ENCODE data around the gene FREM3.

Gene FREM3

DNA sequence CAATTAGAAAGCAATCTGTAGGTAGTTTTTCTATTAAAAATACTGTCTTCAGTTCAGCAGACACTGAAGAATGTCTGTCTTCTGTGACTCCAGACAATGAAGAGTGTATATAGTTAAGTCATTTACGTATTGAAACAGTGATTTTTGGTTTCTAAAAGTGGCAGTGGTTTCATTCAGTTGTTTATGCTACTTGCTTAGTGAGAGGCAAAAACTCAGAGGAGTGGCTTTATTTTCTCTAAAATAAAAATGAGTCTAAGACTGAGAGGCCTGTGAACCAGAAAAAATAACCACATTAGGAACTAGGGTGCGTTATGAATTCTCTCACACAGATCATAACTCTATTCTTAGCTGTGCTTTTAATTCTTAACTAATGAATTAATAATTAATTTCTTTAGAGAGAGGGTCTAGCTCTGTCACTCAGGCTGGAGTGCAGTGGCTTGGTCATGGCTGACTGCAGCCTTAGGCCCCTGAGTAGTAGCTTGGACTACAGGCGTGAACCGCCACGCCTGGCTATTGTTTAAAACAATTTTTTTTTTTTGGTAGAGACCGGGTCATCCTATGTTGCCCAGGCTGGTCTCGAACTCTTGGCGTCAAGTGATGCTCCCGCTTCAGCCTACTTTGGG, 31.4 kb downstream of the FREM3 start:
- no peak overlapping the region for H3K4me3 ChIP-seq (ENCODE audit: low read length)
- TF ChIP-seq, protein P1, sequence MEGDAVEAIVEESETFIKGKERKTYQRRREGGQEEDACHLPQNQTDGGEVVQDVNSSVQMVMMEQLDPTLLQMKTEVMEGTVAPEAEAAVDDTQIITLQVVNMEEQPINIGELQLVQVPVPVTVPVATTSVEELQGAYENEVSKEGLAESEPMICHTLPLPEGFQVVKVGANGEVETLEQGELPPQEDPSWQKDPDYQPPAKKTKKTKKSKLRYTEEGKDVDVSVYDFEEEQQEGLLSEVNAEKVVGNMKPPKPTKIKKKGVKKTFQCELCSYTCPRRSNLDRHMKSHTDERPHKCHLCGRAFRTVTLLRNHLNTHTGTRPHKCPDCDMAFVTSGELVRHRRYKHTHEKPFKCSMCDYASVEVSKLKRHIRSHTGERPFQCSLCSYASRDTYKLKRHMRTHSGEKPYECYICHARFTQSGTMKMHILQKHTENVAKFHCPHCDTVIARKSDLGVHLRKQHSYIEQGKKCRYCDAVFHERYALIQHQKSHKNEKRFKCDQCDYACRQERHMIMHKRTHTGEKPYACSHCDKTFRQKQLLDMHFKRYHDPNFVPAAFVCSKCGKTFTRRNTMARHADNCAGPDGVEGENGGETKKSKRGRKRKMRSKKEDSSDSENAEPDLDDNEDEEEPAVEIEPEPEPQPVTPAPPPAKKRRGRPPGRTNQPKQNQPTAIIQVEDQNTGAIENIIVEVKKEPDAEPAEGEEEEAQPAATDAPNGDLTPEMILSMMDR (conservative IDR thresholded peaks at IDR 0.05; ENCODE audit: low read length), result no peak
- no peak for DNase-seq (ENCODE audit: low read depth)

DNA sequence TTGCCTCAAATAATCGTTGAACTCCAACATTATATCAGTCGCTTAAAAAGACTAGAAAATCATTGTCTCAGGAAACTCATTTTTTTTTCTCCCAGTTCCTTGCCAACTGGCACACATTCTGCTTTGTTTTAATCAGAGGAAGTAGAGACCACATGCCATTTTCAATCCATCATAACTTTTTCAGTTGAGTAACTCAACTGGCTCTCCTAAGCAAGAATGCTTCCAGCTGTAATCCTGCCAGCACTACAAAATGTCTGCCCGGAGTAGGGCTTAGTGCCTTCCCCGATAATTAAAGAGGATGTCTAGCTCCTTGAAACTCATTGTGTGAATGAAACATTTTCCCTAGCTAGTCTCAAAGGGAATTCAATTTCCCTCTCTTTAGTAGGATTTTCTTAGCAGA, 33.0 kb downstream of the FREM3 start:
- TF ChIP-seq, protein P1 (conservative IDR thresholded peaks at IDR 0.05; ENCODE audit: low read length), result no peak
- DNase-seq (ENCODE audit: low read depth), result peak; percentile 61
- no peak overlapping the region for H3K4me3 ChIP-seq (ENCODE audit: low read length)

DNA sequence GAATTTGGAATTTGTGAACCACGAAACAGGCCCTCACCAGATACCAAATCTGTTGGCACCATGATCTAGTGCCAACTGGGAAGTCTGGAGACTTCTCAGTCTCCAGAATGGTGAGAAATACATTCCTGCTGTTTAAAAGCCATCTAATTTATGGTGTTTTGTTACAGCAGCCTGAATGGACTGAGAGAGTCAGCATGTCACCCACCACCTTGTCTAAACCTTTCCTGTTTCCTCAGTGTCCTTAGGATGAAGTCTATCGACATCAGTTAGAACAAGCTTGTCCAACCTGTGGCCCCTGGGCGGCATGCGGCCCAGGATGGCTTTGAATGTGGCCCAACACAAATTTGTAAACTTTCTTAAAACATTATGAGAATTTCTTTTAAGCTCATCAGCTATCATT, 42.1 kb downstream of the FREM3 start:
- H3K4me3 ChIP-seq (ENCODE audit: low read length), result no peak overlapping the region
- TF ChIP-seq, protein P1 (conservative IDR thresholded peaks at IDR 0.05; ENCODE audit: low read length), result no peak
- DNase-seq (ENCODE audit: low read depth), result no peak

DNA sequence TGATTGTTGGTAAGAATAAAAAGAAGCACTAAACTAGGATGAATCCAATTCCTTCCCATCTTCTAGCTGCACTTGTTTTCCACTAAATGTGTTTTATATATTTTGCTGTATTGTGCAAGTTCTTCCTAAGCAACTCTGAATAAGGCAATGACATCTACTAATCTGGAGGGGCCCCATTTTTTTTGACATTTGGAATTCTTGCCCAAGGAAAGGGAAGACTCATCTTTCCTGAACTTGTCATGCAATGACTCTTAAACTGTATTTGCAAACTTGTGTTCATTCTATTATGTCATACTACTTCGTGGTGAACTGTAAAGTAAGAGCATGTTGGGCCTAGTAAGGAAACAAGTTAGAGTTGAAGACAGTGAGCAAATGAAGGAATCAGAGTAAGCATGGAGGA, 45.9 kb downstream of the FREM3 start:
- DNase-seq (ENCODE audit: low read depth), result no peak
- H3K4me3 ChIP-seq (ENCODE audit: low read length), result no peak overlapping the region
- TF ChIP-seq, protein P1 (conservative IDR thresholded peaks at IDR 0.05; ENCODE audit: low read length), result no peak

DNA sequence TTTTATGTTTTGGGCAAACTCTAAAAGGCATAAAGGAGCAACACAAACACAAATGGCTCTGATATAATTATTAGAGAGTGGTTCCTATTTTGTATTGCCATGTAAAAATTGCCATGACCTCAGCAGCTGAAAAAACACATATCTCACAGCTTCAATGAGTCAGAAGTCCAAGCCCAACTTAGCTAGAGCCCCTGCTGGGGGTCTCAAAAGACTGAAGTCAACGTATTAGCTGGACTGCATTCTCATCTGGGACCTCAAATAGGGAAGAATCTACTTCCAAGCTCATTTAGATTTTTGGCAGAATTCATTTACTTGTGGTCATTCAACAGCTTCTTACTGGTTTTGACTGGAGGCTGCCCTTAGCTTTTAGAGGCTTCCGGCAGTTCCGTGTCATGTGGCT, 47.4 kb downstream of the FREM3 start:
- no peak overlapping the region for H3K4me3 ChIP-seq (ENCODE audit: low read length)
- DNase-seq (ENCODE audit: low read depth), result no peak
- TF ChIP-seq, protein P1 (conservative IDR thresholded peaks at IDR 0.05; ENCODE audit: low read length), result no peak

DNA sequence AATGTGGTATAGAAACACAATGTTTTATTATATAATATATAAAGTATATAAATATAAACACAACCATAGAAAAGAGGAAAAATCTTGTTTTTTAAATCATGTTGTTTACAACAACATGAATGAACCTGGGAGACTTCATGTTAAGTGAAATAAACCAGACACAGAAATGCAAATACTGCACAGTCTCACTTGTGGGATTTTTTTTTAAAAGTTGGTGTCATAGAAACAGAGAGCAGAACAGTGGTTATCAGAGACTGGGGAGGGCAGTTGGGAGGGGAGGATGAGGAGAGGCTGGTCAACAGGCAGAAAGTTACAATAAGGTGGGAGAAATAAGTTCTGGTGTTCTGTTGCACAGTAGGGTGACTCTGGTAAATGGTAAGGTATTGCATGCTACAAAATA, 57.1 kb downstream of the FREM3 start:
- no peak for DNase-seq (ENCODE audit: low read depth)
- no peak overlapping the region for H3K4me3 ChIP-seq (ENCODE audit: low read length)
- TF ChIP-seq, protein P1 (conservative IDR thresholded peaks at IDR 0.05; ENCODE audit: low read length), result no peak

DNA sequence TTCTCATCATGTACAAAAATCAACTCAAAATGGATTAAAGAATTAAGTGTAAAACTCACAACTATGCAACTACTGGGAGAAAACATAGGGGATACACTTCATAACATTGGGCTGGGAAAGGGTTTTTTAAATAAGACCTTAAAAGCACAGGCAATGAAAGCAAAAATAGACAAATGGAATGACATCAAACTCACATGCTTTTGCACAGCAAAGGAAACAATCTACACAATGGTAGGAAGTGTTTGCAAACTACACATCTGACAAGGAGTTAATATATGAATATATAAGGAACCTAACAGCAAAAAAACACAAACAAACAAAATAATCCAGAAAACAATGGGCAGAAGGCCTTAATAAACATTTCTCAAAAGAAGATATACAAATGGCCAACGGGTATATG, 57.9 kb downstream of the FREM3 start:
- TF ChIP-seq, protein P1 (conservative IDR thresholded peaks at IDR 0.05; ENCODE audit: low read length), result no peak
- no peak overlapping the region for H3K4me3 ChIP-seq (ENCODE audit: low read length)
- no peak for DNase-seq (ENCODE audit: low read depth)

Measured in AG10803 (cell line).